Stimulated activated naive CD8-positive, alpha-beta T cell treated with anti-CD3 and anti-CD28 coated beads, Interleukin-15, Interleukin-2, amounts not matched to agents 100 ng/mL and 50 ng/mL, for 24 hours (primary cell): ENCODE measurements around the gene TOMM40L.
A peak's percentile ranks its signal among the peaks of the same experiment; 100 is the strongest.

Source experiments
- H3K27ac Mint-ChIP-seq: one replicate; pipeline ENCODE4 v1.8.0; 2021; ENCODE audit warnings: mild to moderate bottlenecking, mixed read lengths
- H3K27me3 Mint-ChIP-seq: one replicate; pipeline ENCODE4 v1.8.0; 2021; ENCODE audit warnings: mixed read lengths
- H3K36me3 Mint-ChIP-seq: one replicate; pipeline ENCODE4 v1.8.0; 2021; ENCODE audit warnings: low read depth, mixed read lengths
- H3K4me1 Mint-ChIP-seq: one replicate; pipeline ENCODE4 v1.8.0; 2021; ENCODE audit warnings: low read depth, mixed read lengths
- H3K4me3 Mint-ChIP-seq: one replicate; pipeline ENCODE4 v1.8.0; 2021; ENCODE audit warnings: mild to moderate bottlenecking, mixed read lengths
- H3K9me3 Mint-ChIP-seq: one replicate; pipeline ENCODE4 v1.8.0; 2021; ENCODE audit warnings: mixed read lengths

Gene TOMM40L

DNA sequence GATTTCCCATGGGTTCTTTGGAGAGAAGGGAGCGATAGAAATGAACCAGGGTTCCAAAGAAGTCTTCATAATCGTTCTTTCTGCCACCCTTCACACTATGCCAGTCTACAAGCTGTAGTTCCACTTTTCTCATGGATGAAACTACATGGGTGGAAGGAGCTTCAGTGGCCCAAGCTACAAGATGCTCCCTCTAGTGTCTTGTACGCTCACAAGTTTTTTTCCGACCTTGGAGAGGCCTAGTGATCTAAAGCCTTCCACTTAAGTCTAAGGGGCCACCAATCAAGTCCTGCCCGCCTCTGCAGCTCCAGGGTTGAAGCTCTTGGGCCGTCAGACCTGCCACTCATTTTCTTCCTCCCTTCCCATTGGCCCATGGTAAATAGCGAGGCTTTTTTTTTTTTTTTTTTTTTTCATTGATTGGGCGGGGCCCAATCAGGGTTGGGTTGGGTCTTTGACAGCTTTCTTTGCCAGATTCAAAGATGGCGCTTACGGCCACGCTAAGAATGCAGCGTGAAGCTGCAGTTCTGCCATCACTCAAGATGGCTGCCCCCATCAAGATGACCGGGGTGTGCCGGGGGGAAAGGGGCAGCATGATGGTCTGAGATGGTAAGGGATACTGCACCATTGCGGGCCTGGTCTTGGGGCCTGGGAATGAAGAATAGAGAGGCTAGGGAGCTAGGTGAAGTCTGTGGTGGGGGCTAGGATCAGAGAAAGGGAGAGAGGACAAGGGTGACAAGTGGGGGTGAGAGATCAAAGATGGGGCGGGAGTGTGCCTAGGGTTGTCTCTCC, at the start of gene TOMM40L:
Gene TOMM40L (plus strand): TSS at position 527 of the 786 bp plus-strand sequence. CDS start 430 bp downstream, outside the sequence.
- Mint-ChIP-seq H3K4me1 (peaks cover 39% of the 10 kb centered on the region), H3K9me3 (no peaks in the 10 kb centered on the region), H3K27me3 (peaks cover 4% of the 10 kb centered on the region), H3K27ac (peak within 1 kb of the TSS; percentile 98), H3K36me3 (peaks cover 15% of the 10 kb centered on the region), H3K4me3 (peak within 1 kb of the TSS; percentile 97)

DNA sequence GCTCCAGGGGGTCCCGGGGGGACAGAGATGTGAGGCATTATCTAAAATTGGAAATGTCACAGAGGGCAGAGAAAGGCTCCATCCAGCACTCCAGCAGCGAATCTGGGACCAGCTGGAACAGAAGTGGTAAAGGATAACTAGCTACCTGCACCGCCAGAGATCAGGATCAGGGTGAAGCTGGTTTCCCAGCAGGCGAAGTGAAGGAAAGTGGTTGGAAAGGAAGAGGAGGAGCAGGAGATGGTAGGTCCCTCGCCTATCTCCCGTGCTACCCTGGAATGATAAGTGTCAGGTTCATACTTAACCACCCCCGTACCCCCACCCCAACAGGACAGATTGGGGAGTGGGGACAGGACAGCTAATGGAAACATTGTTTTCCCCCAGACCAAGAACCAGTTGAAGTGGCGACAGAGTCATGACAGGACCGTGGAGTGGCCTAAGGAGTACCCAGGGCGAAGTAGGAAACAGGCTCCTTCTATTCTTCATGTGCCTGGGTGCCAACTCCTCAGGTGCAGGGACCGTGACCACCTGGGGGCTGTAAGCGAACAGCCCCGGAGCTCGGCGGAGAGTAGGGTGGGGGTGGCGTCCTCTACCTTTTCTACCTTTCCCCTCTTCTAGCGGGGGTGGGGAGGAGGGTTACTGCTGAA, 49.3 kb upstream of the TOMM40L start:
- Mint-ChIP-seq H3K4me3 (peak overlapping the region; percentile 100), H3K27ac (peak overlapping the region; percentile 99), H3K36me3 (peaks cover 40% of the 10 kb centered on the region), H3K27me3 (no peaks in the 10 kb centered on the region), H3K9me3 (no peaks in the 10 kb centered on the region), H3K4me1 (peaks cover 55% of the 10 kb centered on the region)

DNA sequence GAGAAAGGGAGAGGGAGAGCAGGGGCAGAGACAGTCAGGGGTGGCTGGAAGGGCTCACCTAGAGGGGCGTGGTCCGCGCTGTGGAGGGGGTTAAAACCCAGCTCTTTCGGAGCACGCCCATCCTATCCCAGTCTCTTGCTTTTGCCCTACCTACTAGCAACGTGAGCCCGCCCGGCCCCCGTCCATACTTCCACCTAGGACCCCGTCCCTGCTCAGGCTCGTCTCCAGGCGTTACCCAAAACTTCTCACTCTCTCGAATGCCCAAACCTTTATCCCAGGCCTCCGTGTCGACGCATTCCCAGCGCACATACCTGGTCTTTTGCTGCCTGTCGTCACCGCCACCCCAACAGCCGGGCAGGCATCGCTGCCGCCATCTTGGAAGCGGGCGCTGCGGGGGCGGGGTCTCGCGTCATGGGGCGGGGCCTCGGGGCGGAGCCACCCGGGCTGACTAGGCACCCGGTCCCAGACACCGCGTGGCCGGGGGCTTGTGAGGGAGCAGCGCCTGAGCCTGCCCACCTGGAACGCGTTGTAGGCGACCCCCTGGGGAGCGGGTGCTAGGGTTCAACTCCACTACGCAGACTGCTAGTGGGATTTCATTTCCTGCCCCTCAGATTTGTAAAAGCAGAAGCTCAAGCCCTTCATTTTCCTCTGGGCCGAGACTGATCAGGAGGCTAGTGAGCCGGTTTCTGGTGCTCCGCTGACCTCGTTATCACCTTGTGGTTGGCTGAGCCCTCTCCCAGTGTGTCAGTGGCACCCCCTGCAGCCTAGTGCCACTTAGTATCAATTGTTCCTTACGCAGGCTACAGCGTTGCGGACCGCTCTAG, 48.5 kb upstream of the TOMM40L start, which contains the start of gene B4GALT3:
Gene B4GALT3 (minus strand): TSS at position 396 of the 824 bp plus-strand sequence. CDS start 1,447 bp downstream, outside the sequence.
- Mint-ChIP-seq H3K9me3 (no peaks in the 10 kb centered on the region), H3K36me3 (peaks cover 33% of the 10 kb centered on the region), H3K27ac (peak within 1 kb of the TSS; percentile 99), H3K4me3 (peak within 1 kb of the TSS; percentile 100), H3K27me3 (no peaks in the 10 kb centered on the region), H3K4me1 (peaks cover 62% of the 10 kb centered on the region)

DNA sequence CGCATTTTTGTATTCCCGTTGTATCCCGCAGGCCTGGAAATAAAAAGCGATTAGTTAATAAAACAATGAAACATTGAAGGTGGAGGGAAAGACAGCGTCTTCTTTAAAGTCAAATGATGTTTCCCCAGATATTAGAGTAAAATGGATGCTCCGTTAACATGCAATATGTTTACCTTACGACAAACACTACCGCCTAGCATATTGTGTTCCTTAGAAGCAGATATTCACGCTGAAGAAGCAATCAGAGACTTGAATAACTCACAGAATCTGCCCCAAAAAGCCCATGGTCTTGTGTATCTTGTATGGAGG, 48.0 kb upstream of the TOMM40L start:
- Mint-ChIP-seq H3K4me3 (peak overlapping the region; percentile 100), H3K4me1 (peaks cover 68% of the 10 kb centered on the region), H3K27ac (peak overlapping the region; percentile 99), H3K9me3 (no peaks in the 10 kb centered on the region), H3K27me3 (no peaks in the 10 kb centered on the region), H3K36me3 (peaks cover 27% of the 10 kb centered on the region)

DNA sequence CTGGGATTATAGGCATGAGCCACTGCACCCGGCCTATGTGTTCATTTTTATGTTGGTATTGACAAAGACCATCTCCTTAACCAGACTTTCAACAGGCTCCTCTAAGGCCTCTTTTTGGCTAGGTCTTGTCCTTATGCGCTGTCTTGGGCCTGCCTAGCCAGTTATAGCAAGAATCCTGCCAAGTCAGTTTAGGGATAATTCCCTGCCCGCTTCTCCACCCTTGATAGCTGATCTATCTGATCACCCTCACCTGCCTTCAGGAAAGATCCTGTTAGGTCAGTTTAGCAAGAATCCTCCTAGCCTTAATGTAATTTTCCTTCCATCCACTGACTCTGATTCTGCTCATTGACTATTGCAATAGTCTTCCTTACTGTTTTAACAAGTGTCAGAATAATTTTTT, 46.2 kb upstream of the TOMM40L start:
- H3K36me3 Mint-ChIP-seq, result peaks cover 12% of the 10 kb centered on the region
- H3K9me3 Mint-ChIP-seq, result no peaks in the 10 kb centered on the region
- H3K4me3 Mint-ChIP-seq, result no peak overlapping the region
- H3K4me1 Mint-ChIP-seq, result peaks cover 82% of the 10 kb centered on the region
- H3K27me3 Mint-ChIP-seq, result no peaks in the 10 kb centered on the region
- H3K27ac Mint-ChIP-seq, result peak overlapping the region; percentile 9

DNA sequence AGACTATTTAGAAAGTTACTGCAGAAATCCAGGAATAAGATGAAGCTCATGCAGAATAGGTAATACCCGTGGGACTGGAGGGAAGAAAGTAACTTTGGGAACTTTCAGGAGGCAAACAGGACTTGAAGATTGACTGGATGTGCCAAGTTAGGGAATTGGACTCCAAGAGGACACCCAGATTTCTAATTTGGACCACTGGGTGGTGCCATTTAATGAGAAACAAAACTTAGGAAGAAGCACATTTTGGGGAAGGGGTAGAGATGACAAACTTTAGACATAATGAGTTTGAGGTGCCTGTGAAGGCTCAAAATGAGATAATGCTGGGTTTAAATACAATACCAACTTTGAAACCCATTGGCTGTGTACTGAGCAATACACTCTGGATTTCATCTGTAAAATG, 45.2 kb upstream of the TOMM40L start:
- H3K4me3 Mint-ChIP-seq, result no peak overlapping the region
- peak overlapping the region; percentile 66 for H3K27ac Mint-ChIP-seq
- no peaks in the 10 kb centered on the region for H3K27me3 Mint-ChIP-seq
- H3K36me3 Mint-ChIP-seq, result peaks cover 5% of the 10 kb centered on the region
- H3K9me3 Mint-ChIP-seq, result no peaks in the 10 kb centered on the region
- H3K4me1 Mint-ChIP-seq, result peaks cover 82% of the 10 kb centered on the region

DNA sequence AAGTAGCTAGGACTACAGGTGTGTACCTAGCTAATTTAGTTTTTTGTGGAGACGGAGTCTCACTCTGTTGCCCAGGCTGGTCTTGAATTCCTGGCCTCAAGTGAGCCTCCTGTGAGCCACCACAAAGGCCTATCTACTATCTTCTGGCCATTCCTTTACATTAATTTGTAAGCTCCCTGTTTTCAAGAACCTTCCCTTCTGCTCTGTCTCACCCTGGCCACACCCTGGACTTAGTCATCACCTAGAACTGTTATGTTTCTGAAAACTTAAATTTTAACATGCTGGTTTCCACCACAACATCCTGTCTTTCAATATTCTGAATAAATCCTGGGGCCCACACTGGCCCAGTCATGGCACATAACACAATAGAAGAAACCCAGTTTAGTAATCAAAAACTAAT, 43.6 kb upstream of the TOMM40L start:
- no peaks in the 10 kb centered on the region for H3K27me3 Mint-ChIP-seq
- H3K4me1 Mint-ChIP-seq, result peaks cover 85% of the 10 kb centered on the region
- no peaks in the 10 kb centered on the region for H3K36me3 Mint-ChIP-seq
- peak overlapping the region; percentile 97 for H3K27ac Mint-ChIP-seq
- no peaks in the 10 kb centered on the region for H3K9me3 Mint-ChIP-seq
- peak overlapping the region; percentile 25 for H3K4me3 Mint-ChIP-seq

DNA sequence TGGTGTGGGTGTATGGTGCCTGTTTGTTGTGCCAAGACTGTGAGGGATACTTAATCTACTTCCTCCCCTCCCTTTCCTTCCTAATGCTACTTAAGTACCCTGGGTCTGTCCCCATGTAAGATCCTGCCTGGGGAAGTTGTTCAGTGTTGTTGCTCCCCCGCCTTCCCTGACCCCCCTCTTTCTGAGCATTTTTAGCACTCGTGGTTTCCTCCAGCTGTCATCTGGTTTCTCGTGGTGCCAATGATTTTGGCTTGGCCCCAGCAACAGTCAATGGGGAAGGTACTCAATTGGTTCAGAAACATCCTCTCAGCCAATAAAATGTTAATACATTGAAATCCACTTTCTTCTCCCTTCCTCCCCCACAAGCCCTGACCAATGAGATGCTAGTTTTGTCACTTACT, 40.6 kb upstream of the TOMM40L start:
- Mint-ChIP-seq H3K27me3 (no peaks in the 10 kb centered on the region), H3K27ac (peak overlapping the region; percentile 87), H3K4me3 (peak overlapping the region; percentile 60), H3K9me3 (no peaks in the 10 kb centered on the region), H3K36me3 (no peaks in the 10 kb centered on the region), H3K4me1 (peaks cover 85% of the 10 kb centered on the region)

DNA sequence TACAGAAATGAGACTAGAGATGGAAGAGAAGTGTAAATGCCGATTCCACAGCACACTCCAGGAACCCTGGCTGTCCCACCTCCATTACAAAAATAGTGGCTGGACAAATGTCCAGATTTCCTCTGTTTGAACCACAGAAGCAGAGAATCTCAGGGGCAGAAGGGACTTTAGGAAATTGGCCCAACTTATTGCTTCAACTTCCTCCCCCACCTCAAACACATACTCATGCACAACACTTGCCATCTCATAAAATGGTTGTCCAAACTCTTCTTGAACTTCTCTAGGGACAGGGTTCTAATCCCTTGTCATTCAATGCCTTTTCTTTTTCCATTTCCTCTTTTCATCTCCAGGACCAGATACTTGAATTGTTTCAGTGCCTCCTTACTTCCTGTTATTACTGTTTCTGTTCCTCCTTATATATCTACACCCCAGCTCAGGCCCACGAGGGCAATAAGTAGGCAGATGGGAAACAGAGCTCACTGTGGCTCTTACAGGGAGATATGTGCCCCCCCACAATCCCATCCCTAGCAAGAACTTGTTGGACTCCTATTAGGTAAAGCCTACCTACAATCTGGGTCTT, 40.0 kb upstream of the TOMM40L start:
- H3K27ac Mint-ChIP-seq, result peak overlapping the region; percentile 87
- H3K36me3 Mint-ChIP-seq, result no peaks in the 10 kb centered on the region
- no peaks in the 10 kb centered on the region for H3K9me3 Mint-ChIP-seq
- no peaks in the 10 kb centered on the region for H3K27me3 Mint-ChIP-seq
- H3K4me1 Mint-ChIP-seq, result peaks cover 79% of the 10 kb centered on the region
- peak overlapping the region; percentile 60 for H3K4me3 Mint-ChIP-seq

DNA sequence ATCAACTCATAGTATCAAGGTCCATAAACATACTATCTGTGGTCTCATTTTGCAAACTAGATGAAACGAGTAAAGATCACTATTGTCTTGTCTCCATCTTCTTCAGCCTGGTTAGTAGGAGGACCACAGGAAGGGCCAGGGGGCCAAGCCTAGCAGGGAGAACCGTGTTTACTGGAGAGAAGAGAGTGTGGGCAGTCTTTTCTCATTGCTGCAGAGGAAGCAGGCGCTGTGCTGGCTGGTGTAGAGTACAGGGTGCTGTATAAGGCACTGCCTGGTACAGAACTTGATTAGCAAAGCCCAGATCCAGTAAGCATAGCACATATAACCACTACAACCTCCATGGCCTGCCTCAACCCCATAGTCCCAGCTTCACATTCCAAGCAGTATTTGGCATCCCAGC, 38.5 kb upstream of the TOMM40L start:
- Mint-ChIP-seq H3K4me3 (no peak overlapping the region), H3K36me3 (no peaks in the 10 kb centered on the region), H3K9me3 (no peaks in the 10 kb centered on the region), H3K27me3 (no peaks in the 10 kb centered on the region), H3K27ac (peak overlapping the region; percentile 87), H3K4me1 (peaks cover 72% of the 10 kb centered on the region)

DNA sequence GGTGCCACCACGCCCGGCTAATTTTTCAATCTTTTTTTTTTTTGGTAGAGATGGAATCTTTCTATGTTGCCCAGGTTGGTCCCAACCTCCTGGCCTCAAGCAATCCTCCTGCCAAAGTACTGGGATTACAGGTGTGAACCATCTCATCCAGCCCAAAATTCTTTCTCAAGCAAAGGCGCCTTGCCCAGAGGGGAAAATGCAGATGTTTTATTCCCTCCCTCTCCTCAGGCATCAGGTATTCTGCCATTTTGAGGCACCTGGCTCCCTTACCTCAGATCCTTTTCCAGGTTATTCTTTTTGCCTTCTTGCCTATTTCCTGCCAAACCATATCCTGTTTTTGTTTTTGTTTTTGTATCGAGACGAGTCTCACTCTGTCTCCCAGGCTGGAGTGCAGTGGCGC, 37.5 kb upstream of the TOMM40L start:
- Mint-ChIP-seq H3K36me3 (no peaks in the 10 kb centered on the region), H3K27ac (peak overlapping the region; percentile 73), H3K27me3 (no peaks in the 10 kb centered on the region), H3K9me3 (no peaks in the 10 kb centered on the region), H3K4me1 (peaks cover 66% of the 10 kb centered on the region), H3K4me3 (no peak overlapping the region)

DNA sequence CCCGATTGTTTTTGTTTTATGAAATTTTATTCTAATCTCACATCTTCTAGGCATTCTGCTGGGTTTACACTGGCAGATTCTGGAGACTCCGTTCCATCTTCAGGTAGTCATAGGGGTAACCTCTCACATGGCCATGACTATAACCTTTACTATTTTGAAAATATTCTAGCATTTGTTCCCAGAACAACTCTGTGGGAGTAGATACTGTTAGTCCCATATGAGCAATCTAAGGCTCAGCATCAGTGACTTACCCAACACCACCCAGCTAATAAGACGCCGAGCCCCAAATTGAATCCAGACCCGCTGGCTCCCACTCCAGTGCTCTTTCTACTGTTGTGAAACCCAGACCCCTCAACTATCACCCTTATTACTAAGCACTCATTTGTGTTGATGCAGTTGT, 36.8 kb upstream of the TOMM40L start:
- no peaks in the 10 kb centered on the region for H3K36me3 Mint-ChIP-seq
- H3K4me1 Mint-ChIP-seq, result peaks cover 60% of the 10 kb centered on the region
- H3K27ac Mint-ChIP-seq, result no peak overlapping the region
- no peaks in the 10 kb centered on the region for H3K27me3 Mint-ChIP-seq
- no peak overlapping the region for H3K4me3 Mint-ChIP-seq
- no peaks in the 10 kb centered on the region for H3K9me3 Mint-ChIP-seq

DNA sequence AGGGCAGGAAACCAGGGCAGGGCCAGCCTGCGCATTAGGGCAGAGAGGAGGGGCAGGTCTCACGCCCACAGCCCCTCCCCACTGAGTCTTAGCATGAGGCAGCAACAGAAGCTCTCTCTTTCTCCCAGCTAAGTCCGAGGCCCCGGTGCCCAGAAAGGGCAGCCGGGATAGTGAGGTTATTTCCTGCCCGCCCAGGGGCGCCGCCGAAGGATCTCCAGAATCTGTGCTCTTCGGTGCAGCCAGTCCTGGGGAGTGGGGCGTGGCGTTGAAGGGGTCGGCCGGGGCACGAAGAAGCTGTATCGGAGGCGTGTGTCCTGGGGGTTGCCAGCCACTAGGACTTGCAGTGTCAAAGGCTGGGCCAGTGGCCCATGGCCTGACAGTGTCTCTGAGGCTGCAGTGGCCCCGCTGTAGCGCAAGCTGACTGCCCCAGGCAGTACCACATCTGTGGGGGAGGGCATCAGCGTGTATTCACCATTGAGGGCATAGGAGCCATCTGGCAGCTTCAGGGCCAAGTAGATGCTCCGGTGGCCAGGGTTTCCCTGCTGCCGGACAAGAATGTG, 34.8 kb upstream of the TOMM40L start:
- no peaks in the 10 kb centered on the region for H3K9me3 Mint-ChIP-seq
- no peaks in the 10 kb centered on the region for H3K36me3 Mint-ChIP-seq
- no peak overlapping the region for H3K27ac Mint-ChIP-seq
- H3K27me3 Mint-ChIP-seq, result no peaks in the 10 kb centered on the region
- H3K4me1 Mint-ChIP-seq, result peaks cover 49% of the 10 kb centered on the region
- H3K4me3 Mint-ChIP-seq, result no peak overlapping the region

DNA sequence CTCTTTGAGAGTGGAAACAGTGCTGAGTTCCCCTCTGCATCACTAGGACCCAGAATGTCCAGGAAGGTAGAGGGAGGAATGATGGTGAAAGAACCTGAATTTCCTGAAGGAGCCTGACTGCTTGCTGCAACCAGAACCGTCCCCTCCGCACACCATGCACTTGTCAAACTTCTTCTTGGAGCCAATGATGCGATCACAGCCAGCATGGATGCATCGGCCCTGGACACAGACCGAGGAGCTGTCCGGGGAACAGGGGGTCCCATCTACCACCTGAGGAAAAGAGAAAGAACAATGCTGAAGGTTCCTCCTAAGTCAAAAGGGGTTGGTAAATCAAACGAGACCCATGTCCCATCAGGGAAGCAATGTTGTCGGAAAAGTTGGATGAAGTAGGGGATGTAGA, 33.9 kb upstream of the TOMM40L start:
- no peaks in the 10 kb centered on the region for H3K36me3 Mint-ChIP-seq
- H3K27ac Mint-ChIP-seq, result no peak overlapping the region
- H3K4me1 Mint-ChIP-seq, result peaks cover 39% of the 10 kb centered on the region
- no peaks in the 10 kb centered on the region for H3K27me3 Mint-ChIP-seq
- no peak overlapping the region for H3K4me3 Mint-ChIP-seq
- no peaks in the 10 kb centered on the region for H3K9me3 Mint-ChIP-seq
